Activated naive CD4-positive, alpha-beta T cell treated with anti-CD3 and anti-CD28 coated beads, Interleukin-2, amount 50 U/mL, for 16 hours (primary cell): Measurements from ENCODE around the gene ATP6V1B1.

Experiments
- DNase-seq: peaks from one replicate; pipeline ENCODE4 v3.0.0-alpha.2; 2020

The ATP6V1B1 gene

DNA sequence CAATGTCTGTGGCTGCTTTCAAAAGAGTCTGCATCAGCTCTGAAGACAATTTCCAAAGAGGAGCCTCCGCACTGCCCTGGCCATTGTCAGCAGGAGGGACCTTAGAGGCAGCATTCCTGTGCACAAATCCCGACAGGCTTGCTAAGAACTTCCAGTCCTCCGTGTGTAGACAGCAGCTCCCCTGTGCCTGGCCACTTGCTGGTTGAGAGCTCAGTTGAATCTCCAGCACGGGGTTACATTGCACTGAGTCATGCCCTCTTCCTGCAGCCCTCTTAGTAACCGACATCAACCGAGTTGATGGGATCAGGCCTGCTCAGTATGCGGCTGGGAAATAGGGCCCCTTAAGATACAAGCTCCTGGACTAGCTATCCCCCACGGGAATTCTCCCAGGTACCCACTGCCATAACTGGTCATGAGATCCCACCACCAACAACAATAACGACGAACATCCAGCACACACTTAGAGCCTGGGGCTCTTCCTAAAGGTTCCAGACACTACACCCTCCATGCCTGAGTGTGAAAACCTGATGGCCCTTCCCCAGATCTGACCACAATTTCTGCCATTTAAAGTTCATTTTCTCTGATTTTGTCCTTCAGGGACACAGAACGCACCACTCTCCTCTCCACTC lies 12.0 kb downstream of the ATP6V1B1 start:
- no peak for DNase-seq

DNA sequence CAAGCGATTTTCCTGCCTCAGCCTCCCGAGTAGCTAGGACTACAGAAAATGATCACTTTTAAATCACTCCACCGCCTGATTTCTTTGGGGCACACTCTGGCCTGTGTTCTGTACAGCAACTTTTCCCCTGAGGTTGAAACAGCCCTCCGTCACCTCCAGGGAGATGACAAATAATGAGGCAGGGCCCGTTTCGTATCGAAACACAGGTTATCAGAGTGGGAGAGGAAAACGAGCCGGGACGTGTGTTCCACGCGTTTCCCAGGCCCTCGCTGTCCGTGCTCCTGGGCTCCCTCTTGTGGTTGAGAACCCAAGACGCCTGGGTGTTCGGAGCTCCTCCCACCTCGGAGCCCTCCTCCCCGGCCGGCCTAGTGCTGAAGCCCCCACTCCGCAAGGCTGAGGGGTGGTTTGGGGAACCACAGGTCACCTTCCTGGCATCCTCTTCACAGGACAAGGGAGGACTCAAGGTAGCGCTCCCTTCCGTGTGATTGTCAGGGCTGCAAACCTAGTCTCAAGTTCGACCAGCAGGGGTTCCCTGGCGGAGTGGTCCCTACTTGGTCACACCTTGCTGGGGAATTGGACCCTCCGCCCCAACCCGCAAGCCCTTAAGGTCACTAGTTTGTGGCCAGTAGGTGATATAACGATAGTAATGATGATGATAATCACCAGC lies 12.8 kb downstream of the ATP6V1B1 start:
- DNase-seq = peak; percentile 84

DNA sequence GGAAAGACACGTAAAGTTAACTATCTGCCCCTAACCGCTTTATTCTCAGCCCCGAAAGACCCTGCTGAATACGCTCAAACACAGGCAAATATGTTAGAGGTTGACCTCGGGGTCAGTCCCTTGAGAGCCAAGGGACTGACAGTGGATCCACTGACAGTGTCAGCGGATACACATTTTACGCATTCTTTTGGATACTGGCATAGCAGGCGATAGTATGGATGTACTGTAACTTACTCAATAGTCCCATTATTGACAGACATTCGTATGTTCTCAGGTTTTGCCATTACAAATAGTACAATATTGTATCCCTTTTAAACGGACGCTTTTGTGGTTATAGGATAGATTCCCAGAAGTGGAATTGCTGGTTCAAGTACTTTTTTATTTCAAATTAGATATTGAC lies 13.4 kb downstream of the ATP6V1B1 start:
- no peak for DNase-seq

DNA sequence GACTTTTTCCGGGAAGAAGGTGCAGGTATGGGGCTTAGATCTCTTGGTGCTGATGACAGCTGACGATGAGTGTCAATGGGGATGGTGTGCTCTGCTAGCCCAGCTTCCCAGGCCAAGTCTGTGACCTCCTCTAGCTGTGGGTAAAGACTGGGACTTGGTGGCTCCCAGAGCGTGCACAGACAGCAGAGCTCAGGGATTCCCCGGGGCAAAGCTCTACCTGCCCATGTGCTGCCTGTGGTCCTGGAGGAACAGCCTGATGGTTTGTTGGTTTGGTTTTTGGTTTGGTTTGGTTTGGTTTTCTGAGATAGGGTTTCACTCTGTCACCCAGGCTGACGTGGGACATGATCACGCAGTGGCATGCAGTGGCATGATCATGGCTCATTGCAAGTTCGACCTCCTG lies 19.2 kb downstream of the ATP6V1B1 start:
- no peak for DNase-seq

DNA sequence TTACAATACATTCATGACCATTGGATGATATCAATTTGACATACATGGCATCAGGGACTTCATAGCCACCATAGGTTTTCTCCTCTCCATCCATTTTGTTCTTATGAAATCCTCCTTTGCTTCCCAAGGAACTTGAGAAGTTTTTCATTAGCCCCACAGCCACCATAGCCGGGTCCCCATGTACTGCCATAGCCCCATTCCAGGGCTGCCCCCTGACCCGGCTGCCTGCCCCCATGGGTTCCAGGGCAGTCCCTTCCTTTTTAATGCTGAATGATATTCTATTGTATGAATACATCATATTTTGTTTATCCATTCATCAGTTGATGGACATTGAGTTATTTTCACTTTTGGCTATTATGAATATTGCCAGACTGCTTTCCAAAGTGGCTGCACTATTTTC lies 20.4 kb downstream of the ATP6V1B1 start:
- no peak for DNase-seq

DNA sequence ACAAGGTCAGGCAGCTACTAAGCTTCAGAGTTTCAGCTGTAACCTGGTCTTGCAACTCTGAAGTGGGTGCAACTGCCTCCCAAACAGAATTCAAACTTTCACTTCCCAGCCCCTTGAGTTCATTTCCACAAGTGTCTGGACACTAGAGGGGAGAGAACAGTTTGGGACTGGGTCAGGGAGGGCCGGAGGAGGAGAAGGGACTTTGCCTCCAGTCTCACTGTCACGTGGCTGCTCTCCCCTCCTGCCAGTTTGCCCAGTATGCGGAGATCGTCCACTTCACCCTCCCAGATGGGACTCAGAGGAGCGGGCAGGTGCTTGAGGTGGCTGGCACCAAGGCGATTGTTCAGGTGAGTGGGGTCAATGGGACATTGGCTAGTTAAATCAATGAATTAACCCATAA lies 22.1 kb downstream of the ATP6V1B1 start:
- DNase-seq = no peak

DNA sequence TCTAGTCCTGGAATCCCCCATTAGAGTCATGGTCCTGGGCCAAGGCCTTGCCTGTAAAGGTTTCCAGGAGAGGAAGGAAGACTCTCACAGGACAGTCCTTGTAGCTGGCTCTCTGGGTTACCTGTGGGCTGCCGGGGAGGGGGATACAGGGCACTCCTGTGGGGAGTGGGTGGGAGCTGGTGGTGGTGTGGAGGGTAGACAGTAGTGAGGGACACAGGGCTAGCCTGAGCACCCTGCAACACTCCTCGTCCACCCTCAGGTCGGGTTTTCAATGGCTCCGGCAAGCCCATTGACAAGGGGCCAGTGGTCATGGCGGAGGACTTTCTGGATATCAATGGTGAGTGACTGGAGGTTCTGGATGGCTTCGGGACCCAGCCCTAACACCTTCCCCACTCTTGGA lies 23.1 kb downstream of the ATP6V1B1 start:
- no peak for DNase-seq

DNA sequence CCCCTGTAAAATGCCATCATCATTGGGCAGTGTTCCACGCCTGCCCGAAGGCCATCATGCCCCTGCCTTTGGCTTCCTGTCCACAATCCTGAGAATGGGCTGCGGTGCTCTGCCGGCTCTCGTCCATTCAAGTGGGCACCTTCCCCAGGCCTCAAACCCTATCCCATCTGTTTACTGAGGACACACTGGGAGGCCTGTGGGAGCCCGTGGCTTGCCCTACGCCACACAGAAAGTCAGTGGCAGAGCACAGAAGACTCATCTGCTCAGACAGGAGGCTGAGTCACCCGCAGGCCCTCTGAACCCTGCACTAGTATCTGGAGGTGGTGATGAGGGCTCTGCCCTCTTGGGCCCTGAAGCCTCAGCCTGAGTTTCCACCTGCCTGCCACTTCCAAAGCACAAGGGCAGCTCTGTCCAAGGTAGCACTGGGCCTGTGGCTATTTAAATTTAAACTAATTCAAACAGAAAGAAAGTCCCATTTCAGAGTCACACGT lies 23.6 kb downstream of the ATP6V1B1 start:
- DNase-seq = no peak

DNA sequence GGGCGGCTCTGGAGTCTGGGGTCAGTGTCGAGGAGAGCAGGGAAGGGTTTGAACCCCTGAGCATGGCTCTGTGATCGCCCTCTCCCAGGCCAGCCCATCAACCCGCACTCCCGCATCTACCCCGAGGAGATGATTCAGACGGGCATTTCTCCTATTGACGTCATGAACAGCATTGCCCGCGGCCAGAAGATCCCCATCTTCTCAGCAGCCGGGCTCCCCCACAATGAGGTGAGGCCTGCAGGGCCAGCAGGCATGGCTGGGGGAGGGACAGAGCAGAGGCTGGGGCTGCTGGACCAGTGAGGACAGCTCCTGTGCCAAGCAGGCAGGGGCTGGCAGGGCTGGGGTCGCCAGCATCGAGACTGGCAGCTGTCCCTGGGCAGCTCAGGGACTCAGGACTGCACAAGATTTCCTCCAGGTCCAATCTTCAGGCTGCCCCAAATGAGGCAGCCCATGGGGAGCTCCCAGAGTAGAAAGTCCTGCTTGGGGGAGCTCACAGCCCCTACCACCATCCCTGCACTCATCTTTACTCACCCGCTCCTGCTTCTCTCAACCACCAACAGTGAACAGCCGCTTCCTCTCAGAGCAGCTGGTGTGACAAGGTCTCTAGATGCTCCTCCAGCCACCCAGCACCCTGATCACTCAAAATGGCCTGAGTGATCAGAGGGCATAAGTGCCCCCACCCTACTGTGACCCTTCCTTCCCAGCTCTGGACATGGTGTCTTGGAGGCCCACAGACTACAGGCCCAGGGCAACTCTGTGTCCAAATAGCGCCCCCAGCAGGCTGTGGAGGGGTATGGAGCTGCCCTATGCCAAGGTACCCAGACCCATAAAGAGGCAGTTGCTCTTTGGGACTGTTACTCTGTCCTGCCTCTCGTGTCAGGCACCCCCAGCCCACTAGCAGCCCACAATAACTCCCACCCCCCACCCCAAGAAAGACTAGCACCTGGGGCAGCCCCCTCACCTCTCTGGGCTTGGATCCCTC lies 24.4 kb downstream of the ATP6V1B1 start:
- no peak for DNase-seq

DNA sequence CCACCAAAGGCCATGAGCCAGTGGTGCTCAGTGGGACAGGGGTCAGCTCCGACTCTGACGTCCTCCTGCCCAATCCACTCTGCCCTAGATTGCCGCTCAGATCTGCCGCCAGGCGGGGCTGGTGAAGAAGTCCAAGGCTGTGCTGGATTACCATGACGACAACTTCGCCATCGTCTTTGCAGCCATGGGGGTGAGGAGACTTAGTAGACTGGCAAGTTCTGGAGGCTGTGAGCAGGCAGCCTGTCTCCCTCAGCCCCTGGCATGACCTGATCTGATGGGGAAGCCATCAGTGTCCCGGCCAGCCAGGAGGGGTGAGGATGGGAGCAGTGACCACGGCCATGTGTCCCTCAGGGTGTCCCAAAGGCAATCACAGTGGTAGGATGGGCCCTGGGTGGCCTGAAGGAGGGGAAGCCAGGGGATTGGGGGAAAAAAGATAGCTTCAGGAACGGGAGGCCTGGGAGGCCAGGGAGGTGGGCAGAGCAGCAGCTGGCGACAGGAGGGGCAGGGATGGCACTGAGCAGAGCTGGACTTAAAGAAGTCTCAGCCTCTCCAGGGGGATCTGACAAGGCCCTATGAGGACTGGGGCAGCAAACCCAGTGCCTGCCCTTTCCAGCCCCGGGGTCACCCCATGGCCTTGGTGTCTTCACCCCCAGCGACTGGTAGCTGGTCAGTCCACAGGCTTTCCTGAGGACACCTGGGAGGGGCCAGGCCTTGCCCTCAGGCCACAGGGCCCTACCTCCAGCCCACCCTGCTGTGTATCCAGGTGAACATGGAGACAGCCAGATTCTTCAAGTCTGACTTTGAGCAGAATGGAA lies 25.3 kb downstream of the ATP6V1B1 start:
- DNase-seq = no peak

DNA sequence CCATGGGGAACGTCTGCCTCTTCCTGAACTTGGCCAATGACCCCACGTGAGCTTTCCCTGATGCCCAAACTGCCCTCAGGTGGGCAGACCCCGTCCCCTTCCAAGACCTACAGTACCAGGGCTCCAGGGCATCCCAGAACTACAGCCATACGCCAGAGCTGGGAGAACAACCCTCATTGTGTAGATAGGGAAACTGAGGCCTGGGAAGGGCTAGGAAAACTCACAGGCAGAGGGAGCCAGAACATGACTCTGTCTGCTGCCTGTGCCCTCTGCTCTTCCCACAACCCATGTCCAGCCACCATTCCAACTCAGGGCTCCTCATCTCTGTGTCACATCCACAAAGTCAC lies 25.9 kb downstream of the ATP6V1B1 start:
- DNase-seq = no peak

DNA sequence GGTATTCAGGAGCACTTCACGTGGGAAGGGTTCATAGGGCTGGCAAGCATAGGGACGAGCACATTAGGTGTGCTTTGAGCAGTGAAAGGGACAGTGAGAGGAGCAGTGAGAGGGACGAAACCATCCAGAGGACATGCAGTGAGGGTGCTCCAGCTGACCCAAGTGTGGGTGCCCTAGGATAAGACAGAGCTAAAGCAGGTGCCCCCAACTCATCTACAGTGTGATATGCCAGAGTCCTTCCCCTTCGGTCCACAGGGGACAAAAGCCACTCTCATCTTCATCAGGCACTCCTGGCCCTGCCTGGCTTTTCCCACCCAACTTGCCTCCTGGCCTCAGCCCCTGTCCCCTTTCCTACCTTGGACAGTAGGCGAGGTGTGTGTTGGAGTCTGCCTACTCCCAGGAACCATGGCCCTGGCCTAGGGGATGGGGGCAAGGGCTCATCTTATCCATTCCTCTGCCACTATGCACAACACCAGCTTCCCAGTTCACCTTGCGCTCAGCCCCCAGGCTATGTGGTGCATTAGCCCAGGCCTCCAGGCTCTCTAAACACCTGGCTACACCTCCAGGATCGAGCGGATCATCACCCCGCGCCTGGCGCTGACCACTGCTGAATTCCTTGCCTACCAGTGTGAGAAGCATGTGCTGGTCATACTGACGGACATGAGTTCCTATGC lies 26.6 kb downstream of the ATP6V1B1 start:
- no peak for DNase-seq

DNA sequence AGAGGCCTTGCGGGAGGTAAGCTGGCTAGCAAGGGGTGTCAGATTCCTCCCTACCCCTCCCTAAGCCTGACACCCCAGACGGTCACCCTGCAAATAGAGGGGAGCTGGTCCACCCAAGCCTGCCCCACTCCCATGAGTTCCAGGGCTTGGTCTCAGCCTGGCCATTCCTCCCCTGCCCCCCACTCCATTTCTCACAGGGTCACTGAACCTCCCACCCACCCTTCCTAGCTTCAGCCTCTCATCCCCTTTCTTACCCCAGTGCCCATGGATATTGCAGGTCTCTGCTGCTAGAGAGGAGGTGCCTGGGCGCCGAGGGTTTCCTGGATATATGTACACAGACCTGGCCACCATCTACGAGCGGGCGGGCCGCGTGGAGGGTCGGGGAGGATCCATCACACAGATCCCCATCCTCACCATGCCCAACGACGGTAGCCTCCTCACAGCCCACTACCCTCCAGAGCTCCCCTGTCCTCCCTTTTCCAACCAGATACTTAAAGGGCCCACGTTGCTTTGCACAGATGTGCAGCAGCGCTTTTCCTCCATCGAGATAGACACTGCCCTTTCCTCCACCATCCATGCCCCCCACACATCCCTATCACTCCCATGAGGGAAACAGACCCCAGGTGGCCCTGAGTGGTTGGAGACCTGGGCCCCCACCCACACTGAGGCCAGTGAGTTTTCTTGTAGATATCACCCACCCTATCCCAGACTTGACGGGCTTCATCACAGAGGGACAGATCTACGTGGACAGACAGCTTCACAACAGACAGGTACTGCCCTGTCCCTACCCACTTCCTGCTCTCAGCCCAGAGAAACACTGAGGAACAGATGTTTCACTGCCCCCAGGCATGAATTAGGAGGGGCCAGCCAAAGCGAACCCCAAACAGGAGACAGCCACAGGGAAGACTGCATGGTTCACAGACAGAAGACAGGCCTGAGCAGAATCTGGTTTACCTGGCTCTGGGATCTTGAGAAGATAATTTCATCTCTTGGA lies 27.5 kb downstream of the ATP6V1B1 start:
- no peak for DNase-seq

DNA sequence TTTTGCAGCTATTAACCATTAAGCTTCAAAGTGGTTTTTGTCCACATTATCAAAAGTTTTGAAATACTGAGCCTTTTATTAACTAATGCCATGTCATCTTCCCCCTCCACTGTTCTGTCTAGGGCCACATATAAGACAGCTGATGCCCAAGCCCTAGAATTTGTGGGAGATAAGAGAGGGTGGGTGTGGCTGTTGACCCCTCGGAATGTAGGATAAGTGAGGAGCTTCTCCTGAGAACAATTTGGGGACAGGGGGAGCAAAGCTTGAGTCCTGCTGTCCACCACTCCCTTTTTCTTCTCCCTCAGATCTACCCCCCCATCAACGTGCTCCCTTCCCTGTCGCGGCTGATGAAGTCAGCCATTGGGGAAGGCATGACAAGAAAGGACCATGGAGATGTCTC lies 28.4 kb downstream of the ATP6V1B1 start:
- DNase-seq = no peak

DNA sequence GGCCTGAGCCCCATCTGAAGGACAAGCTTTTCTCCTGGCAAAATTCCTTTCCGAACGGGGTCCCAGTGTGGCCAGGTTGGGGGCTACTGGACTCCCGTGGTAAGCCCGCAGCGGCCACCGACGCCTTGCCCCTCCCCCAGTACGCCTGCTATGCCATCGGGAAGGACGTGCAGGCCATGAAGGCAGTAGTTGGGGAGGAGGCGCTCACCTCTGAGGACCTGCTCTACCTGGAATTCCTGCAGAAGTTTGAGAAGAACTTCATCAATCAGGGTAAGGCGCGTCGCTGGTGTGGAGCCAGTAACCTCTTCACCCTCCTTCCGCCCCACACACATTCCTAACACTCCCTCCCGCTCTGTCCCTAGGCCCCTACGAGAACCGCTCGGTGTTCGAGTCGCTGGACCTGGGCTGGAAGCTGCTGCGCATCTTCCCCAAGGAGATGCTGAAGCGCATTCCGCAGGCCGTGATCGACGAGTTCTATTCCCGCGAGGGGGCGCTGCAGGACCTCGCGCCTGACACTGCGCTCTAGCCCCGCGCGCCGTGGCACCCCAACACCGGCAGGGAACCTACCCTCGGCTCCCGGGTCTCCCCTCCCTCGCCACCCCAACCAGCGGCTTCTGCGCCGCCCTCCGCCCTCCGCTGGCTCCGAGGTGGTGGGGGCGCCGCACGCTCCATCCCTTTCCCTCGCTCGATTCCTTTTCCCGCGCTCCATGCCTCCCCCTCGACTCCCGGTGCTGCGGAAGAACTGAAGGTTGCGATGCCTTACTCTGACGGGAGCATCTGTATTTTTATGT lies 29.1 kb downstream of the ATP6V1B1 start:
- DNase-seq = peak; percentile 86

DNA sequence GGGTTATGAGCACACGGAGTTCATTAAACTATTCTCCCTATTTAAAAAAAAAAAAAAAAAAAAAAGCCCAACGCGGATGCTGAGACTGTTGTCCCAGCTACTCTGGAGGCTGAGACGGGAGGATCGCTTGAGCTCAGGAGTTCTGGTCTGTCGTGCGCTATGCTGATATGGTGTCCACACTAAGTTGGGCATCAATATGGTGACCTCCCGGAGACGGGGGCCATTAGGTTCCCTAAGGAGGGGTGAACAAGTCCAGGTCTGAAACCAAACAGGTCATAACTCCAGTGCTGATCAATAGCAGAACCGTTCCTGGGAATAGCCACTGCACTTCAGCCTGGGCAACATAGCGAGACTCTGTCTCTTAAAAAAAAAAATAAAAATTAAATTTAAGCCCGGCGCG lies 29.8 kb downstream of the ATP6V1B1 start:
- no peak for DNase-seq

DNA sequence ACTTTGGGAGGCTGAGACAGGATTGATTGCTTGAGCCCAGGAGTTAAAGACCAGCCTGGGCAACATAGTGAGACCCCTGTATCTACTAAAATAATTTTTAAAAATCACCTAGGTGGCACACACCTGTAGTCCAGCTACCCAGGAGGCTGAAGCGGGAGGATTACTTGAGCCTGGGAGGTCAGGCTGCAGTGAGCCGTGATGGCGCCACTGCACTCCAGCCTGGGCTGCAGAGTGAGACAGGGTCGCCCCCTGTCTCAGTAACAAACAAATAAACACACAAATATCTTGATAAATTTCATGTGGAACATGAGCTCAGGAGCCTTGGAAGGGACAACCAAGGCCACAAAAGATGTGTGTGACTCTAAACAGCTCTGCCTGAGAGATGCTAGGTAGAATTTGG lies 31.0 kb downstream of the ATP6V1B1 start:
- no peak for DNase-seq

DNA sequence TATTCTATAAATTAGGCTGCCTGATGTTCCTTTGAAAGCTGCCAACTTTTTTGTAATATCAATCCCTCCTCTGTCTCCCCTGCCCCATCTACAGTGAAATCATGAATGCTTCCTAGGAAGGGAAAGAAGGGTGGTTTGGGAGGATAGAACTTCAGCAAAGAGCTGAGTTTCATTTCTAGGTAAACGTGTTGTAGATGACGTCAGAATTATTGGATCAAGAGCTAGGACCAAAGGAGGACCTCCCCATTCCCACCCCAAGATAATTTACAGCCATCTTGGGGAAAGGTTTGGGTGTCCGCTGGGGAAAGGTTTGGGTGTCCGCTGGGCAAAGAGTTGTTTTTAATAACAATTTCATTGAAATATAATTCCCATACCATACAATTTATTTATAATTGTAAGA lies 31.5 kb downstream of the ATP6V1B1 start:
- no peak for DNase-seq

DNA sequence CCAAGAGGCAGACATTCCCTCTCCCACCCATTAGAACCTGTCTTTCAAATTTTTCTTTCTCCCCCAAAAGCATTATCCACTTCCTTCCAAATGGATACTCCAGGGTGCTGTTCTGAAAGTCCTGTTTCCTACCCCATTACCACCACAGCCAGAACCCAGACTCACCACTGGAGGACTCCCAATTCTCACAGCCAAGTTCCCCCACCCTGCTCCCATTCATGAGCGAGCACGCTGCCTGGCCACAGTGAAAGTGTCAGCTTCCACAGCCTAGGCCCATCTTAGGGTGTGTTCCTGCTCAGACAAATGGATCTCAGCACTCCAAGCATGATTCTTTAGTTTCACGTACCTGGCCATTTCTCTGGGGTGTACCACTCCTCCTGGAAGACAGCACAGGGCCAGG lies 38.9 kb downstream of the ATP6V1B1 start:
- DNase-seq = no peak

DNA sequence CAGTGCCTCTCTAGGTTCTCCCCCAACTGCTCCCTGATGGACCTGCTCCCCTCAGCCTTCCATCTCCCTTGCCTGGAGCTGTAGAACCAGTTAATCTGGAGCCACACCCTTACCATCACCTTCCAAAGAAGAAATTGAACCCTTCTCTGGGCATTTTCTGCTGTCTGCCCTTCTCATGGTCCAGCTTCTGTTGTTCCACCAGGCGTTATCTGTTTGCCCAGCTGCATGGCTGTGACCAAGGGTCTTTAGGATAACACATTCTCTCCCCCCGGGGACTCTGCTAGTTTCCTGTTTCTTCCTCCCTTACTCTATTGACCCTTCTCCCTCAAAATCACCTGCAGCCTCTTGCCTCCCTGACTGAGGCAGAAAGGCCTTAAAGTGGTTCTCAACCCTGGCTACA lies 39.5 kb downstream of the ATP6V1B1 start:
- DNase-seq = no peak
